Sigmoid colon (tissue), 4 donors: ENCODE measurements around the gene PCBP3.

ENCODE experiments used
- EP300 ChIP-seq, 4 donors: sonication (generic); formaldehyde crosslinking; IDR thresholded peaks; one replicate each; pipeline ENCODE4 v1.6.1; 2017; ENCODE audit warnings: antibody characterized with exemption in 4 of 4
- POLR2A ChIP-seq, 2 donors: fragments of 450-650 bp; IDR thresholded peaks; one replicate each; pipeline ENCODE4 v1.6.1; 2016; ENCODE audit warnings: antibody characterized with exemption in 2 of 2, mild to moderate bottlenecking in 2 of 2, moderate library complexity in 2 of 2
- POLR2AphosphoS5 ChIP-seq, 4 donors: sonication (generic); formaldehyde crosslinking; IDR thresholded peaks; one replicate each; pipeline ENCODE4 v1.6.1; 2017; ENCODE audit warnings: antibody characterized with exemption in 4 of 4
- TF ChIP-seq, protein P1 (sequence below), 4 experiments: fragments of 450-650 bp in 3 of 4; fragments of 200-600 bp in 1 of 4; IDR thresholded peaks; one replicate each; pipeline ENCODE4 v1.5.1; 2016 to 2019; ENCODE audit warnings: antibody characterized with exemption in 4 of 4, mild to moderate bottlenecking in 3 of 4, moderate library complexity in 2 of 4

DNA sequence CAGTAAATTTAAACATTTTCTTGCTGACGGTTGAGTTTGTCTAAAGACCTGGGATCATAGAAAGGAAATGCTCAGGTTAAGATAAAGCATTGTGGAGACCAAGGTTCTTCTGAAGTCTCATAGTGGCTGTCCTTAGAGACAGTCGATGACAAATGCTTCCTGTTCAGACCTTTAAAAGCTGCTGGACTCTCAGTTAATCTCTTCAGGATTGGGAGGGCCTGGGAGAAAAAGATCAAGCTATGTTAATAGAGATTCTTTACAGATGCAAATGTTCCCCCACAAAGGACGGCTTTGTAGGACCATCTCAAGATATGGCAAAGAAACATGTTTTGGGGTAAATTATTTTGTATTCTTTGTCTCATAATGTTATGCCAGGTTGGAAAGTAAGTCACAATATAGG is 213.4 kb downstream of the PCBP3 start:
- TF ChIP-seq, protein P1, sequence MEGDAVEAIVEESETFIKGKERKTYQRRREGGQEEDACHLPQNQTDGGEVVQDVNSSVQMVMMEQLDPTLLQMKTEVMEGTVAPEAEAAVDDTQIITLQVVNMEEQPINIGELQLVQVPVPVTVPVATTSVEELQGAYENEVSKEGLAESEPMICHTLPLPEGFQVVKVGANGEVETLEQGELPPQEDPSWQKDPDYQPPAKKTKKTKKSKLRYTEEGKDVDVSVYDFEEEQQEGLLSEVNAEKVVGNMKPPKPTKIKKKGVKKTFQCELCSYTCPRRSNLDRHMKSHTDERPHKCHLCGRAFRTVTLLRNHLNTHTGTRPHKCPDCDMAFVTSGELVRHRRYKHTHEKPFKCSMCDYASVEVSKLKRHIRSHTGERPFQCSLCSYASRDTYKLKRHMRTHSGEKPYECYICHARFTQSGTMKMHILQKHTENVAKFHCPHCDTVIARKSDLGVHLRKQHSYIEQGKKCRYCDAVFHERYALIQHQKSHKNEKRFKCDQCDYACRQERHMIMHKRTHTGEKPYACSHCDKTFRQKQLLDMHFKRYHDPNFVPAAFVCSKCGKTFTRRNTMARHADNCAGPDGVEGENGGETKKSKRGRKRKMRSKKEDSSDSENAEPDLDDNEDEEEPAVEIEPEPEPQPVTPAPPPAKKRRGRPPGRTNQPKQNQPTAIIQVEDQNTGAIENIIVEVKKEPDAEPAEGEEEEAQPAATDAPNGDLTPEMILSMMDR (IDR thresholded peaks at IDR 0.05) = no peak
- no peak for TF ChIP-seq POLR2A (IDR thresholded peaks at IDR 0.05)
- no peak for TF ChIP-seq EP300 (IDR thresholded peaks at IDR 0.05)
- no peak for TF ChIP-seq POLR2AphosphoS5 (IDR thresholded peaks at IDR 0.05)
